ENCODE data around the gene UMODL1. TPM values are rescaled to one million over a fixed set of nuclear protein-coding genes. Genes with fewer than 3 reads are reported as not detected.

Gene UMODL1
- total RNA-seq, 1 experiment from 2014 or later: 2.3 TPM

DNA sequence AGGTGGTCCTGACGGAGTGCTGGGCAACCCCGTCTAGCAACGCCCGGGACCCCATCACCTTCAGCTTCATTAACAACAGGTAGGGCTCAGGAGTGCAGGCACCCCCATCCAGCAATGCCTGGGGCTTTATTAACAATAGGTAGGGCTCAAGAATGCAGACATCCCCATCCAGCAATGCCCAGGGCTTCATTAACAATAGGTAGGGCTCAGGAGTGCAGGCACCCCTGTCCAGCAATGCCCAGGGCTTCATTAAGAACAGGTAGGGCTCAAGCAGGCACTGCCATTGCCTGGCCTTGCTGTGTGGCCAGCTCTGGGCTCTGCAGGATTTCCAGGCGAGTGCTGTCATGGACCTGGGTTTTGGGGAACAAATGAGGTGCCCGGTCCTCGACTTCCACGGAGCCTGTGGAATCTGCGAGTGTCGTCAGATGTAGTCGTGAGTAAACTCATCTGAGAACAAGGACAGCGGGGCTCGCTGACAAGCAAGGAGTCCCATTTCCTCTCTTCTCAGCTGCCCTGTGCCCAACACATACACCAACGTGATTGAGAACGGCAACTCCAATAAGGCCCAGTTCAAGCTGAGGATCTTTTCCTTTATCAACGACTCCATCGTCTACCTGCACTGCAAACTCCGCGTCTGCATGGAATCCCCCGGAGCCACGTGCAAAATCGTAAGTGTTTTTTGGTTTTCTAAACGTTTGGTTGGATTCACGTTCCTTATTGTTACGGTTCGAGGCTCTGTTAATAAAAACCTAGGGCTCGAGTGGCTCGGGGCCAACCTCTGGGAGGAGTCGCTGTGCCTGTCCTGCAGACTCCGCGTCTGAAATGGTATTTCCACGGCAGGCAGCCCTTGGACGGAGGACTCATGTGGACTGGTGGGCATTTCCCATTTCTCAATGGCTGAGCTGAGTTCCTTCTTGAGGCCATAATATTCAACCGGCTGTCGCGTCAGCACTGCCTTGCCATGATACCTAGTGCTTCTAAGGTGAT, 56.3 kb downstream of the UMODL1 start:
- H3K36me3 ChIP-seq (ENCODE audit: insufficient read depth, low read length): no peaks in the 10 kb centered on the region
- no peak overlapping the region for H3K4me2 ChIP-seq (ENCODE audit: low read depth, low read length, poor library complexity, severe bottlenecking)
- H3K9me3 ChIP-seq (ENCODE audit: low read length): no peaks in the 10 kb centered on the region
- no peaks in the 10 kb centered on the region for H3K27me3 ChIP-seq (ENCODE audit: low read length)
- no peaks in the 10 kb centered on the region for H3K9me2 ChIP-seq (replicated peaks; ENCODE audit: insufficient read depth, low read length)
- no peak overlapping the region for H3K27ac ChIP-seq (ENCODE audit: low read length)
- H3K79me2 ChIP-seq (ENCODE audit: low read length): no peaks in the 10 kb centered on the region
- peaks cover 13% of the 10 kb centered on the region; the same call in 1 of the 2 replicates for H3K4me1 ChIP-seq (ENCODE audit: low read length)
- H4K20me1 ChIP-seq (ENCODE audit: insufficient read depth, low read depth, low read length): no peaks in the 10 kb centered on the region
- no peak overlapping the region for H3K9ac ChIP-seq (ENCODE audit: low read length)
- no peak overlapping the region for H2AFZ ChIP-seq (ENCODE audit: low read length)
- DNase-seq: no peak
- H3K4me3 ChIP-seq (ENCODE audit: low read length): no peak overlapping the region

GRCh38 chr21:42129300-42130266, 58.5 kb downstream of the UMODL1 start:
- H3K27me3 ChIP-seq (ENCODE audit: low read length): no peaks in the 10 kb centered on the region
- H3K4me1 ChIP-seq (ENCODE audit: low read length): peaks cover 8% of the 10 kb centered on the region; the same call in 1 of the 2 replicates
- no peak overlapping the region for H3K4me2 ChIP-seq (ENCODE audit: low read depth, low read length, poor library complexity, severe bottlenecking)
- H3K9ac ChIP-seq (ENCODE audit: low read length): no peak overlapping the region
- DNase-seq: no peak
- H3K27ac ChIP-seq (ENCODE audit: low read length): no peak overlapping the region
- H3K36me3 ChIP-seq (ENCODE audit: insufficient read depth, low read length): no peaks in the 10 kb centered on the region
- H4K20me1 ChIP-seq (ENCODE audit: insufficient read depth, low read depth, low read length): no peaks in the 10 kb centered on the region
- no peaks in the 10 kb centered on the region for H3K9me2 ChIP-seq (replicated peaks; ENCODE audit: insufficient read depth, low read length)
- H3K79me2 ChIP-seq (ENCODE audit: low read length): no peaks in the 10 kb centered on the region
- H3K4me3 ChIP-seq (ENCODE audit: low read length): no peak overlapping the region
- no peaks in the 10 kb centered on the region for H3K9me3 ChIP-seq (ENCODE audit: low read length)
- H2AFZ ChIP-seq (ENCODE audit: low read length): no peak overlapping the region

- Histone ChIP-seq H3K9me2 (replicated peaks; ENCODE audit: insufficient read depth, low read length) (no peaks in the 10 kb centered on the region), H3K79me2 (ENCODE audit: low read length) (no peaks in the 10 kb centered on the region), H2AFZ (ENCODE audit: low read length) (no peak overlapping the region), H3K4me2 (ENCODE audit: low read depth, low read length, poor library complexity, severe bottlenecking) (no peak overlapping the region), H3K4me3 (ENCODE audit: low read length) (no peak overlapping the region), H3K4me1 (ENCODE audit: low read length) (peaks cover 3% of the 10 kb centered on the region; the same call in 1 of the 2 replicates), H3K36me3 (ENCODE audit: insufficient read depth, low read length) (no peaks in the 10 kb centered on the region), H3K27me3 (ENCODE audit: low read length) (no peaks in the 10 kb centered on the region), H3K27ac (ENCODE audit: low read length) (no peak overlapping the region), H4K20me1 (ENCODE audit: insufficient read depth, low read depth, low read length) (no peaks in the 10 kb centered on the region), H3K9me3 (ENCODE audit: low read length) (no peaks in the 10 kb centered on the region), H3K9ac (ENCODE audit: low read length) (no peak overlapping the region)
- DNase-seq: no peak
Observed at GRCh38 chr21:42130441-42130840, 59.3 kb downstream of the UMODL1 start.

DNA sequence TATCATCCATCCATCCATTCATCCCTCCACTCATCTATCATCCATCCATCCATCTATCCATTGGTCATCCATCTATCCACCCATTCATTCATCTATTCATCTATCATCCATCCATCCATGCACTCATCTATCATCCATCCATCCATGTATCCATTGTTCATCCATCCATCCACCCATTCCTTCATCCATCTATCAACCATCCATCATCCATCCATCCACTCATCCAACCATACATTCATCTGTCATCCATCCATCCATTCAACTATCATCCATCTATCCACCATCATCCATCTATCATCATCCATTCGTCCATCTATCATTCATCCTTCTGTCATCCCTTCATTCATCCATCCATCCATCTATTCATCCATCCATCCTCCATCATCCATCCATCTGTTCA, 61.1 kb downstream of the UMODL1 start:
- no peak overlapping the region for H3K4me2 ChIP-seq (ENCODE audit: low read depth, low read length, poor library complexity, severe bottlenecking)
- H3K9me3 ChIP-seq (ENCODE audit: low read length): no peaks in the 10 kb centered on the region
- no peaks in the 10 kb centered on the region for H3K9me2 ChIP-seq (replicated peaks; ENCODE audit: insufficient read depth, low read length)
- no peaks in the 10 kb centered on the region for H3K27me3 ChIP-seq (ENCODE audit: low read length)
- no peak overlapping the region for H3K4me3 ChIP-seq (ENCODE audit: low read length)
- no peak for DNase-seq
- H3K4me1 ChIP-seq (ENCODE audit: low read length): no peaks in the 10 kb centered on the region
- H3K9ac ChIP-seq (ENCODE audit: low read length): no peak overlapping the region
- H3K36me3 ChIP-seq (ENCODE audit: insufficient read depth, low read length): no peaks in the 10 kb centered on the region
- H4K20me1 ChIP-seq (ENCODE audit: insufficient read depth, low read depth, low read length): no peaks in the 10 kb centered on the region
- H2AFZ ChIP-seq (ENCODE audit: low read length): no peak overlapping the region
- no peaks in the 10 kb centered on the region for H3K79me2 ChIP-seq (ENCODE audit: low read length)
- no peak overlapping the region for H3K27ac ChIP-seq (ENCODE audit: low read length)

DNA sequence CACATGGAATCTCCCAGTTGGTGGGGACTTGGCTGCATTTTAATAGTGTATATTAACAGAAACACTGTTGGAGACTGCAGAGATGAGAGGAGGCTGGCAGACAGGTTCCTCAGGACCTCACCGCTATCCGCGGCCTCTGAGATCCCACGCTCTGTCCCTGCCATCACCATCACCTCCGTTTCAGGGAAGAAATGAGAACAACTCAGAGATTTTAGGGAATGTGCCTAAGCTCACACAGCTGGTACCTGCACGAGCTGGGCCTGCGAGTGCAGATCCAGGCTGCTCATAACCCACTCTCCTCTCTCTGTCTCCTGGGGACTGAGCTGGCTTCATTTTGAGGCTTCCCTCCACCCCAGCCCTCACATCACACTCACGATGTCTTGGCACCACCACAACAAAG, 62.0 kb downstream of the UMODL1 start:
- H3K79me2 ChIP-seq (ENCODE audit: low read length): no peaks in the 10 kb centered on the region
- H3K27me3 ChIP-seq (ENCODE audit: low read length): no peaks in the 10 kb centered on the region
- no peaks in the 10 kb centered on the region for H3K9me3 ChIP-seq (ENCODE audit: low read length)
- no peak overlapping the region for H3K9ac ChIP-seq (ENCODE audit: low read length)
- H3K9me2 ChIP-seq (replicated peaks; ENCODE audit: insufficient read depth, low read length): no peaks in the 10 kb centered on the region
- no peak overlapping the region for H2AFZ ChIP-seq (ENCODE audit: low read length)
- no peaks in the 10 kb centered on the region for H3K4me1 ChIP-seq (ENCODE audit: low read length)
- H3K27ac ChIP-seq (ENCODE audit: low read length): no peak overlapping the region
- no peak for DNase-seq
- H3K36me3 ChIP-seq (ENCODE audit: insufficient read depth, low read length): no peaks in the 10 kb centered on the region
- no peak overlapping the region for H3K4me2 ChIP-seq (ENCODE audit: low read depth, low read length, poor library complexity, severe bottlenecking)
- no peak overlapping the region for H3K4me3 ChIP-seq (ENCODE audit: low read length)
- H4K20me1 ChIP-seq (ENCODE audit: insufficient read depth, low read depth, low read length): no peaks in the 10 kb centered on the region

GRCh38 chr21:42135386-42136052, 64.4 kb downstream of the UMODL1 start:
- H3K4me1 ChIP-seq (ENCODE audit: low read length): no peaks in the 10 kb centered on the region
- H3K4me3 ChIP-seq (ENCODE audit: low read length): no peak overlapping the region
- H2AFZ ChIP-seq (ENCODE audit: low read length): no peak overlapping the region
- no peak overlapping the region for H3K4me2 ChIP-seq (ENCODE audit: low read depth, low read length, poor library complexity, severe bottlenecking)
- no peak overlapping the region for H3K9ac ChIP-seq (ENCODE audit: low read length)
- no peaks in the 10 kb centered on the region for H3K9me3 ChIP-seq (ENCODE audit: low read length)
- no peaks in the 10 kb centered on the region for H3K36me3 ChIP-seq (ENCODE audit: insufficient read depth, low read length)
- H3K9me2 ChIP-seq (replicated peaks; ENCODE audit: insufficient read depth, low read length): no peaks in the 10 kb centered on the region
- no peak for DNase-seq
- no peak overlapping the region for H3K27ac ChIP-seq (ENCODE audit: low read length)
- no peaks in the 10 kb centered on the region for H3K27me3 ChIP-seq (ENCODE audit: low read length)
- no peaks in the 10 kb centered on the region for H3K79me2 ChIP-seq (ENCODE audit: low read length)
- no peaks in the 10 kb centered on the region for H4K20me1 ChIP-seq (ENCODE audit: insufficient read depth, low read depth, low read length)

DNA sequence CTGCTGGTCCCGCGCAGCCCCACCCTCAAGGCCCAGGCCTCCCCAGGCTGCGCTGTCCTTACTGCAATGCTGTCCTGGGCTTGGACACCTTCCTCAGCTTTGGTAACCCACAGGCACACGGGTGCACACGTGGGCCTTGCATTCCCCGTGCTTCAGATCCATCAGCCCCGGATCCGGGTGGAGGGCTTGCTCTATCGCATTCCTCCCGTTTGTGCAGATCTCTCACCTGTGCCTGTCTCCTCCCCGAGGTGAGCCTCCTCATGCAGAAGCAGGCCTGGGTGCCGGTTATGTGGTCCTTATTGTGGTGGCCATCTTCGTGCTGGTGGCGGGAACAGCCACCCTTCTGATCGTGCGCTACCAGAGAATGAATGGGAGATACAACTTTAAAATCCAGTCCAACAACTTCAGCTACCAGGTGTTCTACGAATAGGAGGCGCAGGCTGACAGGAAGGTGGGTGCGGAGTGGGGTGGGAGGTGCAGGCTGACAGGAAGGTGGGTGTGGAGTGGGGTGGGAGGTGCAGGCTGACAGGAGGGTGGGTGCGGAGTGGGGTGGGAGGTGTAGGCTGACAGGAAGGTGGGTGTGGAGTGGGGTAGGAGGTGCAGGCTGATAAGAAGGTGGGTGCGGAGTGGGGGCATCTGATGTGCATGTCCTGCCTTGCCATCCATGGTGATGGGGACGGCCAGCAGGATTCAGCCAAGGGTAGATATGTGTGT, 66.2 kb downstream of the UMODL1 start:
- no peak overlapping the region for H3K27ac ChIP-seq (ENCODE audit: low read length)
- no peaks in the 10 kb centered on the region for H3K79me2 ChIP-seq (ENCODE audit: low read length)
- H3K36me3 ChIP-seq (ENCODE audit: insufficient read depth, low read length): no peaks in the 10 kb centered on the region
- no peak for DNase-seq
- no peak overlapping the region for H3K9ac ChIP-seq (ENCODE audit: low read length)
- H3K4me1 ChIP-seq (ENCODE audit: low read length): no peaks in the 10 kb centered on the region
- no peak overlapping the region for H2AFZ ChIP-seq (ENCODE audit: low read length)
- no peaks in the 10 kb centered on the region for H3K9me3 ChIP-seq (ENCODE audit: low read length)
- H3K4me3 ChIP-seq (ENCODE audit: low read length): no peak overlapping the region
- H4K20me1 ChIP-seq (ENCODE audit: insufficient read depth, low read depth, low read length): no peaks in the 10 kb centered on the region
- no peaks in the 10 kb centered on the region for H3K9me2 ChIP-seq (replicated peaks; ENCODE audit: insufficient read depth, low read length)
- no peak overlapping the region for H3K4me2 ChIP-seq (ENCODE audit: low read depth, low read length, poor library complexity, severe bottlenecking)
- no peaks in the 10 kb centered on the region for H3K27me3 ChIP-seq (ENCODE audit: low read length)
